Neutrophil (primary cell): ENCODE results near the gene OSBPL1A.

Experiments
- H3K27ac ChIP-seq: fragments of 200-600 bp; sonication (generic); 2 replicates; pipeline ENCODE4 v1.5.1; 2016; ENCODE audit warnings: mild to moderate bottlenecking, moderate library complexity
- H3K27me3 ChIP-seq: fragments of 200-600 bp; sonication (generic); 2 replicates; pipeline ENCODE4 v1.6.0; 2016; ENCODE audit warnings: mild to moderate bottlenecking
- H3K36me3 ChIP-seq: fragments of 200-600 bp; sonication (generic); 2 replicates; pipeline ENCODE4 v1.5.1; 2017
- H3K4me1 ChIP-seq, 2 experiments: fragments of 200-600 bp in 1 of 2; sonication (generic) in 1 of 2; 1 replicate in 1 of 2; 2 replicates in 1 of 2; pipeline versions ENCODE4 v1.5.1 to v1.6.1; 2013 to 2016; ENCODE audit warnings: low read depth in 1 of 2, low read length in 1 of 2, mild to moderate bottlenecking in 1 of 2, moderate library complexity in 1 of 2; ENCODE audit not compliant: control insufficient read depth in 1 of 2, insufficient read depth in 1 of 2
- H3K4me3 ChIP-seq, 2 experiments: fragments of 200-600 bp in 1 of 2; sonication (generic) in 1 of 2; 1 replicate in 1 of 2; 2 replicates in 1 of 2; pipeline ENCODE4 v1.5.1; 2013 to 2016; ENCODE audit warnings: low read depth in 1 of 2, low read length in 1 of 2, mild to moderate bottlenecking in 1 of 2, moderate library complexity in 1 of 2
- H3K9me3 ChIP-seq: fragments of 200-600 bp; sonication (generic); 2 replicates; pipeline ENCODE4 v1.5.1; 2016
- TF ChIP-seq, protein P1 (sequence below): fragments of 200-600 bp; sonication (generic); IDR thresholded peaks from 2 replicates; pipeline ENCODE4 v1.5.1; 2016; ENCODE audit warnings: antibody characterized with exemption

OSBPL1A gene

DNA sequence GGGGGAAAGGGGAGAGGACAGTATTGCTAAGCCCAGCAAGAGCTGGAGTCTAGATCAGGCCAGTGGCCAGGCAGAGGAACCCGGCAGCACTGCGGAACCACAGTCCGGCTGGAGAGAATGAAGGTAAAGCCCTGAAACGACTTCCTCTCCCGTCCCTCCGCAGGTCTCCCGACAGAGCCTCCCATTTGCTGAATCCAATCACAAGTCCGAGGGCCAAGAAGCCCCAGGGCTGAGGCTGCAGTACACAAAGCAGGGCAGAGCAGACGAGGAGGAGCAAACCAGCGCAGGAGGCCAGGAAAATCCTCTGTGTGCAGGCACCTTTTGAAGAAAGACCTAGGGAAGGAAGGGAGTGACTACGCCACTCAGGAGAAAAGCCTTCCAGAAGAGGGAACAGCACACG lies 104.4 kb downstream of the OSBPL1A start:
- H3K27ac ChIP-seq, result no peak overlapping the region
- no peaks in the 10 kb centered on the region for H3K9me3 ChIP-seq
- H3K36me3 ChIP-seq, result no peaks in the 10 kb centered on the region
- TF ChIP-seq, protein P1, sequence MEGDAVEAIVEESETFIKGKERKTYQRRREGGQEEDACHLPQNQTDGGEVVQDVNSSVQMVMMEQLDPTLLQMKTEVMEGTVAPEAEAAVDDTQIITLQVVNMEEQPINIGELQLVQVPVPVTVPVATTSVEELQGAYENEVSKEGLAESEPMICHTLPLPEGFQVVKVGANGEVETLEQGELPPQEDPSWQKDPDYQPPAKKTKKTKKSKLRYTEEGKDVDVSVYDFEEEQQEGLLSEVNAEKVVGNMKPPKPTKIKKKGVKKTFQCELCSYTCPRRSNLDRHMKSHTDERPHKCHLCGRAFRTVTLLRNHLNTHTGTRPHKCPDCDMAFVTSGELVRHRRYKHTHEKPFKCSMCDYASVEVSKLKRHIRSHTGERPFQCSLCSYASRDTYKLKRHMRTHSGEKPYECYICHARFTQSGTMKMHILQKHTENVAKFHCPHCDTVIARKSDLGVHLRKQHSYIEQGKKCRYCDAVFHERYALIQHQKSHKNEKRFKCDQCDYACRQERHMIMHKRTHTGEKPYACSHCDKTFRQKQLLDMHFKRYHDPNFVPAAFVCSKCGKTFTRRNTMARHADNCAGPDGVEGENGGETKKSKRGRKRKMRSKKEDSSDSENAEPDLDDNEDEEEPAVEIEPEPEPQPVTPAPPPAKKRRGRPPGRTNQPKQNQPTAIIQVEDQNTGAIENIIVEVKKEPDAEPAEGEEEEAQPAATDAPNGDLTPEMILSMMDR, result no peak
- H3K4me3 ChIP-seq, result no peak overlapping the region
- H3K4me1 ChIP-seq, result peaks cover 0 to 2% of the 10 kb centered on the region in 2 experiments
- H3K27me3 ChIP-seq, result no peaks in the 10 kb centered on the region

DNA sequence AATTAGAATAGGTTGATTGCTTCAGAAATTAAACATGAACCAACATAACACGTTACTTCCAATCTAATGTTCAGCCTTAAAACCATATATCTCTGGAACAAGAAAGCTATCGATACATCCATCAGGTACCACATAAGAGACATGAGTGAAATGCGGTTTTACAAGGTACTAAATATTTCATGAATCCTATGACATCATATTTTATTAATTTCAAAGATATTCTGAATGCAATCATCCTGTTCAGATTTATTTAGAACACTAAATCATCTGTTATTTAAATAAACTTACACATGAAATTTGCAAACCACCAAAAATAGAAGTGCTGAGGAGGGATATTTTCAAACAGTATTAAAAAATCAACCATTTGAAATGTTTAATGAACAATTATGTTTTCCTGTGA lies 119.0 kb downstream of the OSBPL1A start:
- H3K4me3 ChIP-seq, result no peak overlapping the region
- TF ChIP-seq, protein P1, result no peak
- no peak overlapping the region for H3K27ac ChIP-seq
- peaks cover 32 to 34% of the 10 kb centered on the region in 2 experiments for H3K4me1 ChIP-seq
- no peaks in the 10 kb centered on the region for H3K27me3 ChIP-seq
- no peaks in the 10 kb centered on the region for H3K36me3 ChIP-seq
- H3K9me3 ChIP-seq, result no peaks in the 10 kb centered on the region

DNA sequence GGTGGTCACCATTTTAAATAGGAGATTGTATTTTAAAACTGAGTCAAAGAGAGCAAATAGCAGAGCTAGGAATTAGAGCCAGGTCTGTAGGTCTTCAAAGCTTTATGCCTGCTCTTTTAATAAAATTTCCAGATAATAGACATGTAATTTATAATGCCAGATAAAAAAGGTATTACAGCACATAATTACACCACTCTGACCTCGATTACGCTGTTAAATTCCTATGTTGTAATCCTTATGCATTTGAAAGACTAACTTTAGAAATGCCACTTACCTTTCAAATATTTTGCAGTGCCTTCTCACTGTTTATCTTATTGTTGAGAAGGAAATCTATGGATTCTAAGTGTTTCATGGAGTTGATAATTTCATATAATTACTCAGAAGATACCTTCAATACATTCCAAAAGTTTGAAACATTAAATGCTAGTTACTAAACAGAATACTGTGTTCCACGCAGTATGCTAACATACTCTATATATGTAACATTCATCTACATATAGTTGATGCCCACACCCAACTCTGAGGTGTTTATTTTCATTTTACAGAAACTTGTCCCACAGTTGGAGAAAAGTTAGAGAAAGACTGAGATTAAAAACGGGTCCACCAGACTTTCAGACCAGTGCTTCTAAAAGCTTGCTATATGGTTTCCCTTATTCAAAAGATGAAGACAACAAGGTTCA lies 120.0 kb downstream of the OSBPL1A start:
- no peak overlapping the region for H3K4me3 ChIP-seq
- H3K9me3 ChIP-seq, result no peaks in the 10 kb centered on the region

DNA sequence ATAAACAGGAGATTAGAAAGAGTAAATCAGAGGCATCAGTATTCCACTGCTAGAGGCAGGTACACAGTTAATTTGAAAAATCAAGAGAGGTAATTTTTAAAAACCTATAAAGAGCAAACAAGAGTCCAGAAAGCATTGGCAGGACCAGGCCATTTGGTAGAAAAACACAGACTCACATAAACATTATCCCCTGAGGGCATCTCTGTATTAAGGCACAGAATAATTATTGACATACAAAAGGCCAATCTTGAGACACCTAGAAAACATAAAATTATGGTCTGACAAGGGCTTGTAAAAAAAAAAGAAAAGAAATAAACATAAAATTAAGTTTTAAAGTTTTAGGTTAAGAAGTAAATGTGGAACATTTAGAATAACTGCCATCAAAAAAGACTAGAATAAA lies 120.6 kb downstream of the OSBPL1A start:
- no peak overlapping the region for H3K4me3 ChIP-seq
- no peaks in the 10 kb centered on the region for H3K27me3 ChIP-seq
- TF ChIP-seq, protein P1, result no peak
- H3K9me3 ChIP-seq, result no peaks in the 10 kb centered on the region
- H3K27ac ChIP-seq, result no peak overlapping the region
- peaks cover 40 to 41% of the 10 kb centered on the region in 2 experiments for H3K4me1 ChIP-seq
- H3K36me3 ChIP-seq, result no peaks in the 10 kb centered on the region

More for the DNA sequence above, 120.0 kb downstream of the OSBPL1A start:
- no peaks in the 10 kb centered on the region for H3K36me3 ChIP-seq
- H3K4me1 ChIP-seq, result peaks cover 35% of the 10 kb centered on the region in 2 experiments
- TF ChIP-seq, protein P1, result no peak
- peak overlapping the region; percentile 24 for H3K27ac ChIP-seq
- no peaks in the 10 kb centered on the region for H3K27me3 ChIP-seq

GRCh38 chr18:24274837-24275236 lies 122.8 kb downstream of the OSBPL1A start:
- TF ChIP-seq, protein P1, result no peak
- H3K36me3 ChIP-seq, result no peaks in the 10 kb centered on the region

More at GRCh38 chr18:24274837-24275236, 122.8 kb downstream of the OSBPL1A start:
- no peak overlapping the region for H3K4me3 ChIP-seq
- H3K4me1 ChIP-seq, result peaks cover 56 to 57% of the 10 kb centered on the region in 2 experiments
- peak overlapping the region; percentile 45 for H3K27ac ChIP-seq
- no peaks in the 10 kb centered on the region for H3K9me3 ChIP-seq
- H3K27me3 ChIP-seq, result no peaks in the 10 kb centered on the region
